ENCODE measurements around the gene CLEC10A.

DNA sequence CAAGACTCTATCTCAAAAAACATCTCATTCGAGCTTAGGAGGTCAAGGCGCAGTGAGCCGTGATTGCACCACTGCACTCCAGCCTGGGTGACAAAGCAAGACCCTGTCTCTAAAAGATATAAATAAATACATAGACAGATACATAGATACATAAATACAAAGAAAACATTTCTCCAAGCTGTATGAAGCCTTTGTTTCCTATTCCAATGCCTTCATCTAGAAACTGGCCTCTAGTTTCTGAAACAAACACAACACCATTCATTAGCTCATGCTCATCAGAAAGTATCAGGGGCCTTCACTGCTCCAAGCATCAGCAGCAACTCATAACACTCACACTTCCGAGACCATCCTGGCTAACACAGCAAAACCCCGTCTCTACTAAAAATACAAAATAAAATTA lies 44.9 kb upstream of the CLEC10A start:
- TF ChIP-seq, protein P1, sequence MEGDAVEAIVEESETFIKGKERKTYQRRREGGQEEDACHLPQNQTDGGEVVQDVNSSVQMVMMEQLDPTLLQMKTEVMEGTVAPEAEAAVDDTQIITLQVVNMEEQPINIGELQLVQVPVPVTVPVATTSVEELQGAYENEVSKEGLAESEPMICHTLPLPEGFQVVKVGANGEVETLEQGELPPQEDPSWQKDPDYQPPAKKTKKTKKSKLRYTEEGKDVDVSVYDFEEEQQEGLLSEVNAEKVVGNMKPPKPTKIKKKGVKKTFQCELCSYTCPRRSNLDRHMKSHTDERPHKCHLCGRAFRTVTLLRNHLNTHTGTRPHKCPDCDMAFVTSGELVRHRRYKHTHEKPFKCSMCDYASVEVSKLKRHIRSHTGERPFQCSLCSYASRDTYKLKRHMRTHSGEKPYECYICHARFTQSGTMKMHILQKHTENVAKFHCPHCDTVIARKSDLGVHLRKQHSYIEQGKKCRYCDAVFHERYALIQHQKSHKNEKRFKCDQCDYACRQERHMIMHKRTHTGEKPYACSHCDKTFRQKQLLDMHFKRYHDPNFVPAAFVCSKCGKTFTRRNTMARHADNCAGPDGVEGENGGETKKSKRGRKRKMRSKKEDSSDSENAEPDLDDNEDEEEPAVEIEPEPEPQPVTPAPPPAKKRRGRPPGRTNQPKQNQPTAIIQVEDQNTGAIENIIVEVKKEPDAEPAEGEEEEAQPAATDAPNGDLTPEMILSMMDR (IDR thresholded peaks at IDR 0.05) = no peak
- TF ChIP-seq EP300 (IDR thresholded peaks at IDR 0.05) = no peak

All from sigmoid colon (tissue), 4 donors.